Stimulated activated CD4-positive, alpha-beta T cell treated with anti-CD3 and anti-CD28 coated beads, Interleukin-12 subunit alpha, Interleukin-12 subunit beta, amount 100 ng/mL, for 4 hours (primary cell): Measurements from ENCODE around the gene GPR179.
"Not testable (repeated sequence)": the region's sequence is repeated elsewhere in the genome, so short reads cannot be mapped to it uniquely, and the experiment has no call there.

Source experiments
- DNase-seq: peaks from one replicate; pipeline ENCODE4 v3.0.0-alpha.2; 2020

Gene GPR179

GRCh38 chr17:38322897-38323296 is 20.9 kb downstream of the GPR179 start:
- DNase-seq: no peak

- peak; percentile 68 for DNase-seq
These were observed 21.5 kb downstream of the GPR179 start for GRCh38 chr17:38322156-38322779.

- DNase-seq: no peak
These were observed 23.3 kb downstream of the GPR179 start for GRCh38 chr17:38320482-38320881.

GRCh38 chr17:38317081-38317480 is 26.7 kb downstream of the GPR179 start:
- DNase-seq: no peak

- DNase-seq: no peak
These were observed 28.3 kb downstream of the GPR179 start for GRCh38 chr17:38315497-38315896.

- peak; percentile 96 for DNase-seq
These were observed 46.8 kb downstream of the GPR179 start, which contains the start of gene MRPL45 for GRCh38 chr17:38296834-38297517. MRPL45 (plus strand) TSS chr17:38297168; CDS start chr17:38297184, 16 bp downstream.

DNA sequence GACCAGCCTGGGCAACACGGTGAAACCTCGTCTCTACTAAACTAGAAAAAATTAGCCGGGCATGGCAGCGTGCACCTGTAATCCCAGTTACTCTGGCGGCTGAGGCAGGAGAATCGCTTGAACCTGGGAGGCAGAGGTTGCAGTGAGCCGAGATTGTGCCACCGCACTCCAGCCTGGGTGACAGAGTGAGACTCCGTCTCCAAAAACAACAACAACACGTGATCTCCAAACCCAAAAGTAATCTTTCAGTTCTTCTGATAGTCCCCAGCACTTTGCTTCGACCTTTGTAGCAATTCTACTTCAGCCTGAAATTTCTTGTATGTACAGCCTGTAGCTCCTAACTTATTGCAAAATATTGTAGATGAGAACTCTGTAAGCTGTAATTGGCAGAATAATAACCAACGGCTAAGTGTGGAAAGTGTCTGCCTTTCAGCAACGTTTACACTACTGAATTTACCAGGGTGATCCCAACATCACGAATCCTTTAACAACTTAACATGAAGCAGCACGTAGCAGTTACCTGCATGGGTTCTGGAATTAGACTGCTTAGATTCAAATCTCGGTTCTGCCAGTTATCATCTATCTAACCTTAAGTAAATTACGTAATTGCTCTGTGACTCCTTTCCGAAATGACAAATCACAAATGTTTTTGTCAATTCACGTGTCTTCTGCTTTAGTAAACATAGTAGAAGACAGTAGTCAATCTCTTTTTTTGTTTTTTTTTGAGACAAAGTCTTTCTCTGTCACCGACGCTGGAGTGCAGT is 48.0 kb downstream of the GPR179 start:
- not testable (repeated sequence) for DNase-seq

DNA sequence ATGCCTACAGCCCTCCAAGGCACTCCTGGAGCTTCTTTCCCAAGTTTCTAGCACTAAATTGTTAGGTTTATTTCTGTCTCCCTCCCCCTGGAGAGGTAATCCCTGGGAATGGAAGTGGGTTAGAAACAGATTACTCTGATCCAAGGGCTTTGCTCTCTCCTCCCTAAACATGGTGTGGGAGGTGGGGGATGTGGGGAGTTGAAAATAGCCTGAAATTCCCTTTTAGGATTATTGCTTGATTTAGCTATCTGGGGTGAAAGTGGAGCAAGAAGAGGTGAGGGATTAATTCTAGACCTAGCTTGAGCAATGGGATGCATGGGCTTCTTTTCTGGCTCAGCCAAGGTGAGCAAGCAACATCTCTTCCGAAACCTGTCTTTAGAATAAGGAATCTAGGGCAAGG is 54.0 kb downstream of the GPR179 start:
- not testable (repeated sequence) for DNase-seq

- DNase-seq: not testable (repeated sequence)
These were observed 55.4 kb downstream of the GPR179 start for GRCh38 chr17:38288217-38288827.

DNA sequence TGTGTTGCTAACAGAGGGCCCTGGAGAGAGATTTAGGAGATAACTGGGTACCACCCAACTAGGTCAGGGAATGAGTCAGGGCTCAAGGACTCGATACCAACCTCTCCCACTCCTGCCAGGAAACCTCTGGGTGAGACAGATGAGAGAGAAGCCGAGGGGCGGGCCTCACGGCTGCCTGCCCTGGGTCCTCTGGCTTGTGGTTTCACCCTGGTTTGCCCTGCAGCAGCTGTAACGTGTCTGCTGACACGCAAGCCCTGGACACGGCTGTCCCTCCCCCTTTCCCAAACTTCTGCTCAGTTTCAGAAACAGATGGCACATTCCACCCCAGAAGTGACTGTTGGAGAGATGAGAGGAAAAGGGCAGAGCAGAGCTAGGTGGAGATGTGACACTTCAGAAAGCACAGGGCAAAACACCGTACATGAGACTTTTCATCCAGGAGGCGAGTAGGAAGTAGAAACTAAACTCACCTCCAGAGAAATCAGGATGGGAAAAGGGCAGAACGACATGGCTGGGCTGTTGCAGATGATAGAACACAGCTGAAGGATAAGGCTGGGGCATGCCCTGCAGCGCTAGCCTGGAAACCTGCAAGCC is 57.2 kb downstream of the GPR179 start:
- not testable (repeated sequence) for DNase-seq

GRCh38 chr17:38285994-38286393 is 57.8 kb downstream of the GPR179 start:
- DNase-seq: not testable (repeated sequence)
